Measurements from ENCODE around the gene IRF8. TPM values are rescaled to one million over a fixed set of nuclear protein-coding genes. Genes with fewer than 3 reads are reported as not detected.

Gene IRF8
- total and polyA plus RNA-seq, 2 of the 13 experiments (the other 11 are each of a cell fraction or from before 2014, with no cell fraction given), result not detected

GRCh38 chr16:85924675-85925074 is 25.7 kb downstream of the IRF8 start:
- no peak overlapping the region for H3K9ac ChIP-seq (ENCODE audit: insufficient read depth, low read depth, low read length)
- intact Hi-C loops (cut with micrococcal nuclease; ENCODE audit: unreplicated experiment), result no loop called here
- 41% methylated on average over 3 of the region's 3 CpGs for WGBS (ENCODE audit: low lambda C conversion rate)
- H3K4me3 ChIP-seq (replicated peaks in 1 of 3; ENCODE audit: insufficient read depth in 1 of 3, low read depth in 2 of 3, low read length in 3 of 3), result no peak overlapping the region
- H3K27me3 ChIP-seq (ENCODE audit: control insufficient read depth in 1 of 2, insufficient read depth in 2 of 2, low read length in 2 of 2), result peaks cover 2 to 48% of the 10 kb centered on the region in 2 experiments; a peak in 3 of 5 replicates
- POLR2A ChIA-PET, result no interaction called here
- BruUV-seq (replicated peaks), result no TSS peak
- no peaks in the 10 kb centered on the region for H3K79me2 ChIP-seq (ENCODE audit: insufficient read depth, low read length)
- no peak for TF ChIP-seq ZNF614 (CRISPR knock-in tag; IDR thresholded peaks at IDR 0.05; ENCODE audit: borderline replicate concordance)
- TF ChIP-seq RFXAP (CRISPR knock-in tag; IDR thresholded peaks at IDR 0.05; ENCODE audit: borderline replicate concordance), result no peak
- no peak for TF ChIP-seq ZBTB3 (CRISPR knock-in tag; IDR thresholded peaks at IDR 0.05; ENCODE audit: borderline replicate concordance, low read depth)
- no peak for TF ChIP-seq ZFP36L2 (CRISPR knock-in tag; IDR thresholded peaks at IDR 0.05)
- no peak for TF ChIP-seq DMAP1 (CRISPR knock-in tag; IDR thresholded peaks at IDR 0.05)
- no peak for TF ChIP-seq ZNF484 (CRISPR knock-in tag; IDR thresholded peaks at IDR 0.05; ENCODE audit: borderline replicate concordance, low read depth)
- TF ChIP-seq ZNF431 (CRISPR knock-in tag; IDR thresholded peaks at IDR 0.05; ENCODE audit: borderline replicate concordance, low read depth), result no peak
- TF ChIP-seq SALL1 (CRISPR knock-in tag; IDR thresholded peaks at IDR 0.05), result no peak
- no peak for TF ChIP-seq ZNF292 (CRISPR knock-in tag; IDR thresholded peaks at IDR 0.05; ENCODE audit: borderline replicate concordance, low read depth)
- TF ChIP-seq ZKSCAN1 (IDR thresholded peaks at IDR 0.05; ENCODE audit: low read length), result no peak
- no peak for TF ChIP-seq NCOR1 (IDR thresholded peaks at IDR 0.05; ENCODE audit: borderline replicate concordance, low read length)
- TF ChIP-seq ZBTB46 (CRISPR knock-in tag; IDR thresholded peaks at IDR 0.05; ENCODE audit: borderline replicate concordance), result no peak
- no peak for TF ChIP-seq NFRKB (IDR thresholded peaks at IDR 0.05)
- no peak for TF ChIP-seq ZNF350 (CRISPR knock-in tag; IDR thresholded peaks at IDR 0.05; ENCODE audit: borderline replicate concordance, low read depth)
- no peak for TF ChIP-seq EHMT2 (IDR thresholded peaks at IDR 0.05; ENCODE audit: borderline replicate concordance, low read depth, low read length)
- TF ChIP-seq NFKB2 (CRISPR knock-in tag; IDR thresholded peaks at IDR 0.05; ENCODE audit: borderline replicate concordance), result no peak
- TF ChIP-seq BATF2 (CRISPR knock-in tag; IDR thresholded peaks at IDR 0.05), result no peak
- no peak for TF ChIP-seq RAD21 (CRISPR knock-in tag; IDR thresholded peaks at IDR 0.05)
- H3K36me3 ChIP-seq (replicated peaks in 1 of 2; ENCODE audit: control insufficient read depth in 1 of 2, insufficient read depth in 2 of 2, low read length in 2 of 2), result no peaks in the 10 kb centered on the region
- in situ Hi-C loops (cut with HindIII; ENCODE audit: extremely low pct_ligation_motif_present, low pct_unique_long_range_greater_than_20kb), result no loop called here
- CTCF ChIA-PET (ENCODE audit: low intra/inter-chr PET ratio, low total read pairs), result no interaction called here
- H3K27ac ChIP-seq (ENCODE audit: extremely low read length, insufficient read depth, low read length), result no peak overlapping the region
- no peak for DNase-seq (ENCODE audit: low spot score)
- H3K9me3 ChIP-seq (ENCODE audit: low read length), result no peaks in the 10 kb centered on the region
- no peak overlapping the region for H2AFZ ChIP-seq (ENCODE audit: low read length)
- no peak for ATAC-seq
- no peaks in the 10 kb centered on the region for H4K20me1 ChIP-seq (ENCODE audit: insufficient read depth, low read length)
- FAIRE-seq, result no peak
- H3K4me1 ChIP-seq (ENCODE audit: insufficient read depth, low read length), result peaks cover 7% of the 10 kb centered on the region; the same call in 1 of the 2 replicates
- no peak overlapping the region for H3K4me2 ChIP-seq (ENCODE audit: low read depth, low read length)

Measured in HepG2 (cell line).